HG02943 (cell line): ENCODE data around the gene DISP1.
A peak's percentile ranks its signal among the peaks of the same experiment; 100 is the strongest.

Experiments
- ATAC-seq: cut with Tn5 transposase; IDR thresholded peaks from one replicate; pipeline ENCODE4 v1.9.1; 2021; ENCODE audit warnings: mild to moderate bottlenecking, low read depth, moderate library complexity; ENCODE audit not compliant: unreplicated experiment

Gene DISP1, protein sequence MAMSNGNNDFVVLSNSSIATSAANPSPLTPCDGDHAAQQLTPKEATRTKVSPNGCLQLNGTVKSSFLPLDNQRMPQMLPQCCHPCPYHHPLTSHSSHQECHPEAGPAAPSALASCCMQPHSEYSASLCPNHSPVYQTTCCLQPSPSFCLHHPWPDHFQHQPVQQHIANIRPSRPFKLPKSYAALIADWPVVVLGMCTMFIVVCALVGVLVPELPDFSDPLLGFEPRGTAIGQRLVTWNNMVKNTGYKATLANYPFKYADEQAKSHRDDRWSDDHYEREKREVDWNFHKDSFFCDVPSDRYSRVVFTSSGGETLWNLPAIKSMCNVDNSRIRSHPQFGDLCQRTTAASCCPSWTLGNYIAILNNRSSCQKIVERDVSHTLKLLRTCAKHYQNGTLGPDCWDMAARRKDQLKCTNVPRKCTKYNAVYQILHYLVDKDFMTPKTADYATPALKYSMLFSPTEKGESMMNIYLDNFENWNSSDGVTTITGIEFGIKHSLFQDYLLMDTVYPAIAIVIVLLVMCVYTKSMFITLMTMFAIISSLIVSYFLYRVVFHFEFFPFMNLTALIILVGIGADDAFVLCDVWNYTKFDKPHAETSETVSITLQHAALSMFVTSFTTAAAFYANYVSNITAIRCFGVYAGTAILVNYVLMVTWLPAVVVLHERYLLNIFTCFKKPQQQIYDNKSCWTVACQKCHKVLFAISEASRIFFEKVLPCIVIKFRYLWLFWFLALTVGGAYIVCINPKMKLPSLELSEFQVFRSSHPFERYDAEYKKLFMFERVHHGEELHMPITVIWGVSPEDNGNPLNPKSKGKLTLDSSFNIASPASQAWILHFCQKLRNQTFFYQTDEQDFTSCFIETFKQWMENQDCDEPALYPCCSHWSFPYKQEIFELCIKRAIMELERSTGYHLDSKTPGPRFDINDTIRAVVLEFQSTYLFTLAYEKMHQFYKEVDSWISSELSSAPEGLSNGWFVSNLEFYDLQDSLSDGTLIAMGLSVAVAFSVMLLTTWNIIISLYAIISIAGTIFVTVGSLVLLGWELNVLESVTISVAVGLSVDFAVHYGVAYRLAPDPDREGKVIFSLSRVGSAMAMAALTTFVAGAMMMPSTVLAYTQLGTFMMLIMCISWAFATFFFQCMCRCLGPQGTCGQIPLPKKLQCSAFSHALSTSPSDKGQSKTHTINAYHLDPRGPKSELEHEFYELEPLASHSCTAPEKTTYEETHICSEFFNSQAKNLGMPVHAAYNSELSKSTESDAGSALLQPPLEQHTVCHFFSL (N-terminal part only)

DNA sequence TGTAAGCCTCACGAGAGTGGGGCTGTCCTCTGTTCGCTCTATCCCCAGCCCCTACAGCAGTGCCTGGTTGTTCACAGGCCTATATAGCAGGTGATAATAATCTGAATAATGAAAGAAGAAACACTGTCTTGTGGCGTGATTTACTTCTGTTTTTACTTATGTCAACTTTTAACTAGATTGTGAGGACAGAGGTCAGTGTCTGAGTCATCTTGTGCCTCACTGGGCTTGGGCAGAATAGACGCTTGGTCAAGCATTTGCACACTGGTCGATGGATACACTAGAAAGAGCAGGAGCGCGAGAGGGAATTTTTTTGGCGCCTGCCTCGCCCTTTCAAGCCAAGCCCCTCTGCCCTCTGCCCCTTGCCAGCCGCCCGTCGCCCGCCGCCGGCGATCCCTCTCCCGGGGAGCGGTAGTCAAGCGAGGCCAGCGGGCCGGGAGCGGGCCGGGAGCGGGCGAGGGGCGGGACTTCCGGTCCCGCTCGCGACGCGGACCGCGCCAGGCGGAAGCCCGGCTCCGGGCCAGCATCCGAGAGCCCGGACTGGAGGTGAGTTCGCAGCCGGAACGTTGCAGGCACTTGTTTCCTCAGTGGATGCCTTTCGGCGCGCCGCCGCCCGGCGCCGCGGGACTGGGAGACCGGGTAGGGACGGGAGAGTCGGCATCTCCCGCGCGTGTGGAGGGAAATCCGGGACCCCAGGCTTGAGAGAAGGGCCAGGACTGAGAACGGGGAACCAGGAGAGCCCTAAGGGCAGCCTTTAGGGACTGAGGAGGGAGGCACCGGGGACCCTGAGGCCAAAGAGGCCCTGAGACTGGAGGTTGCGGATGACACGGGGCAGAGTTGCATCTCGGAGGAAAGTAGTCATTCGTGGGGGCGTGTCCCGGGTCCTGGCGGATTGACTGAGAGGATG lies at the start of gene DISP1:
TSS of gene DISP1 (plus strand) at position 504 of the 904 bp plus-strand sequence. CDS start 127,785 bp downstream, outside the sequence.
- ATAC-seq, result peak; percentile 90

DNA sequence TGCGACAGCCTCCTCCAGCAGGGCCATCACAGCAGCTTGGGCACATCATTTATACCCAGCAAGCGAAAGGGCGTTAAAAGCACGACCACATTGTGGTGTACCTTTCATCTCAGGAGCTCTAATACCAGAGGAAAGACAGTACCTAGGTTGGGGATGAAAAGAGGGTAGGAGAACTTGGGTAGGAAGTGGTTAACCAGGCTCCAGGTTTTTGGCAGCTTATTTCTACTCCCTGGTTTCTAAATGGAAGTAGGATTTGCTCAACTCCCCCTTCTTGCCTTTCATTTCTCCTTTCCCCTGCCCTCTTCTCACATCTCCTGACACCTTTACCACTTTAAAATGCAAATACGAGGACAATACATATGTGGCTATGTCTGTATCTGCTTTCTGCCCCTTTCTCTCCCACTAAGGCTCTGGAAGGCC lies 47.7 kb upstream of the DISP1 start:
- no peak for ATAC-seq

DNA sequence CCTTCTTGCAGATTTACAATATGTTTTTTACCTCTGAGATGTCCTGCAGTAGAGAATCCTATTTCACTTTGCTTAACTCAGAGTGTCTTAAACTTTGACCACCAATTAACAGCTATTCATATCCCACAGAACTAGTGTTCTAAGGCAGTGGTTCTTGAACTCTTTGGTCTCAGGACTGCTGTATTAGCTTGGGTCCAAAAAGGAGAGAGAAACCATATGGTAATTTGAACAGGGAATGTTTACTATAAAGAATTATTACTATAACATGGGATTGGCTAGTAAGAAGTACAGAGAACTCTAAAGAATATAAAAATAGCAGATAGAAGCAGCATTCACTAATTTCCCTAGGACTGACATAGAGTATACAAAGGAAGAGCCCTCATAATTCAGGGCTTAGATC lies 46.2 kb upstream of the DISP1 start:
- ATAC-seq, result no peak

DNA sequence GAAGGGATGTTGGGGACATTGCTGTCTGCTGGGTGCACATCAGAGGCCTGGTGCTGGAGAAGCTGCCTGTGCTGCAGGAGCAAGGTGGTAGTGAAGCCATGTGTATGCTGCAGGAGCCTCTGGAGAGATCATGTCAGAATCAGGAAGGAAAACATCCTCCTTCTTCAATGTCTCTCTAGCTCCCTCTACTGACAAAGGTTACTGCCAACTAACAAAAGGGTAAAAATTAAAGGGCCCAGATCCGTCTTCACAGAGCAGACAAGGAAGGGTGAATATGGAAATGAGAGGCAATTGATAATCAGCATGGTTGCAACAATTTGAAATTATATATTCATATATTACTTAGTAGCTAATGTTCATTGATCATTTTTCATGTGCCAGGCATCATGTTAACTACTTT lies 45.7 kb upstream of the DISP1 start:
- ATAC-seq, result no peak

DNA sequence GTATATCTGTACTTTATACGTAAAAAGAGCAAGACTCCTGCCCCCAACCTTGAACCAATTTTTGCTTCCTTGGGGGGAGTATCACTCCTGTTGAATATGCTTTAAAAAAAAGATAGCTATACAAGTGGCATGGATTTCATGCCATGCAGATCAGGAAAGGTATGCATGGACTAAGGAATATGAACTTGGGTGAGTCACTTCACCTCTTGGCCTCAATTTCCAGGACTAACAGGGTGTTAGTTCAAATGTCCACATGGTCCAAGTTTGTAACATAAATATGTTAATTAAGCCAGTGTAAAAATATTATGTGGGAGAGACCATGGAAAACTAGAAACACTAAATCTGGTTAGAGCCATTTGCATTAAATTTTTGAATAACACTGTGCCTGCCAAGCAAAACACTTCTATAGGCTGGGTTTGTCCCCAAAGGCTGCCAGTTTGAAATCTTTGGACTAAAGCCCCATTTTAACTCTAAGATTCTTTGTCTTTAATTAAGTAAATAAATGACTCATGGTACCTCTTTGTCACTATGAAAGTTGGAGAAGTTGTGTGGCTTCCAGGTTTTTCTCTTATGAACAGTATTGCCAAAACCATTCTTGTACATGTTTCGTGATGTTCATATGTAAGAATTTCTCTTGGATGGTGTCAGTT lies 44.7 kb upstream of the DISP1 start:
- no peak for ATAC-seq

DNA sequence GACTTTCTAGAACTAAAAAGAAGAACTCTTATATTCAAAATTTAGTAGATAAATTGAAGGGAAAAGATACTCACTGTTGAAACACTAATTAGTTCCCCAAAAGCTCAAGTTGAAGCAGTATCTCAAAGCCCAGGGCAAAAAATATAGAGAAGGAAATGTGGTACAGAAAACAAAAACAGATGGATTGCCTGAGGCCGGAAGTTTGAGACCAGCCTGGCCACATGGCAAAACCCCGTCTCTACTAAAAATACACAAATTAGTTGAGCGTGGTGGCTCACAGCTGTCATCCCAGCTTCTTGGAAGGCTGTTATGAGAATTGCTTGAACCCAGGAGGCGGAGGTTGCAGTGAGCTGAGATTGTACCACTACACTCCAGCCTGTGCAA lies 41.9 kb upstream of the DISP1 start:
- ATAC-seq, result peak; percentile 85

DNA sequence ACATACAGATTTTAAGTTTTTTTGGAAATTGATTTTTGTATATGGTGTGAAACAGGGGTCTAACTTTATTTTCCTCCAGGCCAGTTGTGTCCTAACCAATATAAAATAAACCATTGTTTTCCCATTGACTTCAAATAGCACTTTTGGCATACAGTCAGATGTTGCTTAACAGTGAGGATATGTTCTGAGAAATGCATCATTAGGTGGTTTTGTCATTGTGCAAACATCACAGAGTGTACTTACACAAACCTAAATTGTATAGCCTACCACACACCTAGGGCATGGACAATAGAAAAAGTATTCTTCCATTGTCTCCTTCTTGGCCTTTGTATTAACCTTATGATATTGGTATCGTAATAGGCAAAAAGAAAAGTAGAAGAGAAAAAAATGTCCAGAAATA lies 37.4 kb upstream of the DISP1 start:
- ATAC-seq, result no peak

DNA sequence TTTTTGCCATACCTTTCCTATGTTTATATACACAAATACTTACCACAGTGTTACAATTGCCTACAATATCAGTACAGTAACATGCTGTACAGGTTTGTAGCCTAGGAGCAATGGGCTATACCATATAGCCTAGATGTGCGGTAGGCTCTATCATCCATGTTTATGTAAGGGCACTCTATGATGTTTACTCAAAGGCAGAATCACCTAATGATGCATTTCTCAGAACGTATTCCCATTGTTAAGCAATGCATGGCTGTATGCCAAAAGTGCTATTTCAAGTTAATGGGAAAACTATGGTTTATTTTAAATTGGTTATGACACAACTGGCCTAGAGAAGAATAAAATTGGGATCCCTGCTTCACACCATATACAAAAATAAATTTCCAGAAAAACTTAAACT lies 36.9 kb upstream of the DISP1 start:
- ATAC-seq, result no peak

DNA sequence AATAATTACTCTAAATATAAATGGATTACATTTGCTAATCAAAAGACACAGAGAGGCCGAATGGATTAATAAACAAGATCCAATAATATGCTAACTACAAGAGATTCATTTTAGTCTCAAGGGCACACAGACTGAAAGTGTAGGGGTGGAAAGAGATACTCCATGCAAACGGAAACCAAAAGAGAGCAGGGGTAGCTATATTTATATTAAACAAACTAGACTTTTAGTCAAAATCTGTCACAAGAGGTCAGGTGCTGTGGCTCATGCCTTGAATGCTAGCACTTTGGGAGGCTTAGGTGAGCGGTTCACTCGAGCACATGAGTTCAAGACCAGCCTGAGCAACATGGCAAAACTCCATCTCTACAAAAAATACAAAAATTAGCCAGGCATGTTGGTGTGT lies 33.6 kb upstream of the DISP1 start:
- no peak for ATAC-seq

DNA sequence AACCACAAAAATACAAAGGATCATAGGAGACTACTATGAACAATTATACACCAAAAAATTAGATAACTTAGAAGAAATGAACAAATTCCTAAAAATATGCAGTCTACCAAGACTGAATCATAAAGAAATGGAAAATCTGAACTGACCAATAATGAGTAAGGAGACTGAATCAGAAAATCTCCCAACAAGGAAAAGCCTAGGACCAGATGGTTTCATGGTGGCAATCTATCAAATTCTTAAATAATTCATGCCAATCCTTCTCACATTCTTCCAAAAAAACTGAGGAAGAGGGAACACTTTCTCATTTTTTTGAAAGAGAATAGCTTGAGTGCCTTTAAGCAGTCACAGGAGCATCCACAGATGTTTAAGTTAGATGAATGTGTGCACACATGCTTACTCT lies 31.8 kb upstream of the DISP1 start:
- no peak for ATAC-seq

DNA sequence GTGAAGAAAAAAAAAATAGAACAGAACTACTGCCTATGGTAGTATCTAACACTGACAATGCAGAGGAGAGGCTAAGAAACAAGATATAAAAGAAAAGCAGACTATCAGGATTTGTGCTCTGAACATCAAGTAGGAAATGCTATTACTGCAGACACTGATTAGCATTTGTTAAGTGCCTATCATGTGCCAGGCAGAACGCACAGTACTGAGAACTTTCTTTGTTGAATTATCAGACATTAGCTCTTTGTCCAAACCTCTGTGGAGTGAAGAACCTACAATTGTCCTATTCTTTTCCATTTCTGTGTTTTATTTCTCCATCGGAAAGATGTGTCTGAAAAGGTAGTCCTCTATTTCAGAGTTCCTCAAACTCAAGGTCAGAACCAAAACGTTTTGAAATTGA lies 30.5 kb upstream of the DISP1 start:
- no peak for ATAC-seq

DNA sequence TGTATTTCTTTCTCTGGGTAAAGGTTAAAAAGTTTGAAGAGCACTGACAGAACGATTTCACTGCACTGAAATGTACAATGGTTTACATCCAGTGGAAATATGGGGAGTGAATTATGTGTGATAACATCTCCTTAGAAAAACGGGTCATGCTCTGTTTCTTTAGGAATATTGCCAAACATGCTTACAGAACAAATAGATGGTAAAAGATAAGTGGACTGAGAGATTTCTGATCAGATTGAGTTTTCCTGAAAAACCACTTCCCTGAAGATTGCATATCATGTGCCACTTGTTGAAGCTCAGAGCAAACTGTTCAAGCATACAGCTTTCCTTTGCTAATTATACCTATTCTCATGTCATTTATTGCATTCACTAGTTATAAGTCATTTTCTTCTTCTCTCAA lies 29.9 kb upstream of the DISP1 start:
- ATAC-seq, result no peak

DNA sequence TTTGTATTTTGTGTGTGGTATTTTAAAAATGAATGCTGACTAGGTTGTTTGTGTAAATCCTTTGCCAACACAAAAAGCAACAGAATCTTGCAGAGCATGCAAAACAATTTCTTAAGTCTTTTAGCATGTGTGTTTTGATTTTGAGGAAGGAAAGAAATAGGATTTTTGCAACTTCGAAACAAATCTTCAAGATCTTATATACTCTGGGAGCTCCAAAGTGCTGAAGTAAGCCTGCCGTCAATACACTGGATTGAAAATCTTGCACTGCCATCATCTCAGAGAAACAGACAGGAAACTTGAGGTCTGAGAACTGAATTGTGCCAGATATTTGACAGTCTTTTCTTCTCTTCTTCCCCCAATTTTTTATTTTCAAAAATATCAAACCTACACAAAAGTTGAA lies 29.3 kb upstream of the DISP1 start:
- no peak for ATAC-seq

DNA sequence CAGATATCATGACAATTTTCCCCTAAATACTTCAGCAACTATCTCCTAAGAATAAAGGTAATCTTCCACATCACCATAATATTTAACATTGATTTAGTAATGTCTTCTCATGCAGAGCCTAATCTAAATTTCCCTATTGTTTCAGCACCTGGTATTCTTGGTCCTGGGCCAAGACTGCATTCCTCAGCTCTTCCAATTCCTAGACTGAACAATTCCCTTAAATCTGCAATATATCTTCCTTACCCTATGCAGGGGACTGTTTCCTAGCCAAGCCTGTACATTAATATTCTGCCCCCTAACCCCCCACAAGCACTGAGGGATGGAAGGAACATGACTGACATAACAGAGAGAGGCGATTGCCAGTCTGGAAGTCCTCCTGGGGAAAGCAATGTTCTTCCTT lies 28.7 kb upstream of the DISP1 start:
- no peak for ATAC-seq

DNA sequence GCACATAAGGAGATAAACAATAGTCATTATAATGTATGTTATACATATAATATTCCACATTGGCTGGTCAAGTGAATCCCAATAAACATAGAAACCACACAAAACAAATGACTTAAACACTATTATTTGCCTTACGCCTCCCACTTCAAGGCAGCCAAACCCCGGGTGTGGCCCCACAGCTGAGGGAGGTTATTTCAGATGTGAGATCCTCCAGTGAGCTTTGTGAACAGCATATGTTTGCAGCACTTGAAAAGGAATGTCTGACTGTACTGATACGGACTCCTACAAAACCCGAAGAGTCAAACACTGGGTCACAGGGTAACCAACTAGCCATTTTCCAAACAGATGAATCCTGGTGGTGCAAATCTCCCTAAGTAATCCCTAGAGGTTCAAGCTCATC lies 27.1 kb upstream of the DISP1 start:
- no peak for ATAC-seq

DNA sequence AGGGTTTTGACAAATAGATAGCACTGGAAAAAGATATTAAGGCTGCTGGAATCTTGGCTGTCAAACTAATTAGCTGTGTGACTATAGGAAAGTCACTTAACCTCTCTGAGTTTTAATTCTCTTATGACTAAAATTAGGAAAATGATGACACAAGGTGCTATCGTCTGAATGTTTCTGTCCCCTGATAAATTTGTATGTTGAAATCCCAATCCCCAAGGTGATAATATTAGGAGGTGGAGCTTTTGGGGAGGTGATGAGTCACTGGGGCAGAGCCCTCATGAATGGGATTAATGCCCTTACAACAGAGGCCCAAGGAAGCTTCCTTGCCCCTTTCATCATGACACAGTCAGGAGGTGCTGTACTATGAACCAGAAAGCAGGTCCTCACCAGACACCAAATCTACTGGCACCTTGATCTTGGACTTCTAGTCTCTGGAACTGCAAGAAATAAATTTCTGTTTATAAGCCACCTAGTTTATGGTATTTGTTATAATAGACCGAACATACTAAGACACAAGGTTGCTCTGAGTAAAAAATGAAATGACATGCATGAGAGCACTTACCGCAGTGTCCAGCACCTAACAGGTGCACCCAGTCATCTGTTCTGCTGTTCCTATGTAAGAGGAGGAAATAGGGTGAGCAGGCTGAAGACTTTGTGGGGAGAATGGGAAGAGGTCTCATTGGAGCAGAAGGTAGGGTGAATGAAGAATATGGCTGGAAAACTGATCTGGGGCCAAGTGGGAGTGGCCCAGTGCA lies 26.3 kb upstream of the DISP1 start:
- ATAC-seq, result no peak

DNA sequence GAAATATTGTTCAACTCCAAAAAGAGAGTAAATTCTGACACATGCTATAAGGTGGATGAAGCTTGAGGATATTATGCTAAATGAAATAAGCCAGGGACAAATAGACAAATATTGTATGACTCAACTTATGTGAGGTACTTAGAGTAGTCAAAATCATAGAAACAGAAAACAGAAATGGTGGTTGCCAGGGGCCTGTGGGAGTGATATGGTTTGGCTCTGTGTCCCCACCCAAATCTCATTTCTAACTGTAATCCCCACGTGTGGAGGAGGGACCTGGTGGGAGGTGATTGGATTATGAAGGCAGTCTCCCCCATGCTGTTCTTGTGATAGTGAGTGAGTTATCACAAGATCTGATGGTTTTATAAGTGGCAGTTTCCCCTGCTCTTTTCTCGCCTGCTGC lies 24.7 kb upstream of the DISP1 start:
- ATAC-seq, result no peak

DNA sequence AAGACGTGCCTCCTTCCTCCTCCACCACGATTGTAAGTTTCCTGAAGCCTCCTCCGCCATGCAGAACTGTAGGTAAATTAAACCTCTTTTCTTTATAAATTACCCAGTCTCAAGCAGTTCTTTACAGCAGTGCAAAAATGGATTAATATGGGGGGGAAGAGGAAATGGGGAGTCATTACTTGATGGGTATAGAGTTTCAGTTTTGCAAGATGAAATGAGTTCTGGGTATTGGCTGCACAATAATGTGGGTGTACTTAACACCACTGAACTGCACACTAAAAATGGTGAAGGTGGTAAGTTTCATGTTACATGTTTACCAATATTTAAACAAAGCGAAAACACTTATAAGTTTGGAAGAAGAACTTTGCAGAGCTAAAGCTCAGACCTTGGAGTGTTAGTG lies 24.3 kb upstream of the DISP1 start:
- ATAC-seq, result no peak
